Upper lobe of left lung (tissue), 6 donors: ENCODE measurements around the gene MRPS34. TPM values are rescaled to one million over a fixed set of nuclear protein-coding genes. Genes with fewer than 3 reads are reported as not detected.

Experiments
- ATAC-seq, 2 donors: fragments of 200-7000 bp; cut with Tn5 transposase; one replicate each; pipeline ENCODE4 v1.9.1; 2022; ENCODE audit warnings: mild to moderate bottlenecking in 2 of 2, moderate library complexity in 2 of 2; ENCODE audit not compliant: low FRiP score in 2 of 2
- DNase-seq, 2 donors: peaks; one replicate each; pipeline ENCODE4 v3.0.0-alpha.2; 2019 to 2020
- H3K27ac ChIP-seq, 4 donors: fragments of 200-600 bp; sonication (generic); one replicate each; pipeline ENCODE4 v1.5.1; 2016 to 2019
- H3K27me3 ChIP-seq, 4 donors: fragments of 200-600 bp; sonication (generic); one replicate each; pipeline ENCODE4 v1.5.1; 2017 to 2019
- H3K36me3 ChIP-seq, 4 donors: fragments of 200-600 bp; sonication (generic); one replicate each; pipeline ENCODE4 v1.5.1; 2016 to 2019
- H3K4me1 ChIP-seq, 4 donors: fragments of 200-600 bp; sonication (generic); one replicate each; pipeline ENCODE4 v1.5.1; 2018 to 2019
- H3K4me3 ChIP-seq, 4 donors: fragments of 200-600 bp; sonication (generic); one replicate each; pipeline ENCODE4 v1.5.1; 2017 to 2019; ENCODE audit warnings: mild to moderate bottlenecking in 2 of 4, moderate library complexity in 1 of 4
- H3K9me3 ChIP-seq, 4 donors: fragments of 200-600 bp; sonication (generic); one replicate each; pipeline ENCODE4 v1.5.1; 2018 to 2019
- CTCF ChIP-seq, 6 experiments: fragments of 450-650 bp in 4 of 6; fragments of 200-600 bp in 2 of 6; sonication (generic) in 2 of 6; IDR thresholded peaks; one replicate each; pipeline ENCODE4 v1.5.1; 2016 to 2019; ENCODE audit warnings: antibody characterized with exemption in 6 of 6
- EP300 ChIP-seq, 4 donors: sonication (generic); formaldehyde crosslinking; IDR thresholded peaks; one replicate each; pipeline ENCODE4 v1.5.1; 2017; ENCODE audit warnings: antibody characterized with exemption in 4 of 4, control low read depth in 2 of 4
- POLR2A ChIP-seq, 4 donors: fragments of 450-650 bp; IDR thresholded peaks; one replicate each; pipeline ENCODE4 v1.5.1; 2016 to 2017; ENCODE audit warnings: antibody characterized with exemption in 4 of 4, mild to moderate bottlenecking in 2 of 4
- POLR2AphosphoS5 ChIP-seq, 2 donors: sonication (generic); formaldehyde crosslinking; IDR thresholded peaks; one replicate each; pipeline ENCODE4 v1.5.1; 2017; ENCODE audit warnings: antibody characterized with exemption in 2 of 2
- WGBS, 2 donors: methylation state at CpG; one replicate each; pipeline ENCODE4 v1.1.5; 2017 to 2018; 5-methylcytosine and 5-hydroxymethylcytosine counted together
- total RNA-seq, 6 donors: library from RNA; depleted of rRNA in 4 of 6; stranded (reverse); fragments of >200 nt in 4 of 6; gene quantifications; one replicate each; pipeline versions ENCODE4 v1.1.0 to v1.2.1, GENCODE V29; 2016 to 2021
- donor health status: DM: no; HTN: no; CAD: no; lungs with moderate emphysema.
- donor health status: DM: no; HTN: yes; CAD: no; lungs with severe emphysema.

The MRPS34 gene
- total RNA-seq, 6 donors from 2014 or later = 49.2 to 91.7 (median 69.8) TPM

- 92 to 93% methylated on average over 28 to 30 of the region's 30 CpGs for WGBS, 2 donors
- DNase-seq (peak in 1 of 2 donors; percentile 79), ATAC-seq (no peak)
- no peaks in the 10 kb centered on the region for H3K4me1 ChIP-seq
- no peaks in the 10 kb centered on the region for H3K9me3 ChIP-seq
- TF ChIP-seq POLR2A (IDR thresholded peaks at IDR 0.05) (no peak), POLR2AphosphoS5 (IDR thresholded peaks at IDR 0.05) (no peak), EP300 (IDR thresholded peaks at IDR 0.05) (no peak), CTCF (IDR thresholded peaks at IDR 0.05) (no peak)
- no peaks in the 10 kb centered on the region for H3K27me3 ChIP-seq
- no peak overlapping the region for H3K27ac ChIP-seq
- H3K36me3 ChIP-seq = peaks cover 27 to 90% (median 82%) of the 10 kb centered on the region in 4 donors
- H3K4me3 ChIP-seq = no peak overlapping the region
These were observed 10.6 kb downstream of the MRPS34 start for GRCh38 chr16:1762196-1762878.

- H3K27ac ChIP-seq = no peak overlapping the region
- no peak for TF ChIP-seq CTCF (IDR thresholded peaks at IDR 0.05)
- TF ChIP-seq EP300 (IDR thresholded peaks at IDR 0.05) = no peak
- no peak for TF ChIP-seq POLR2A (IDR thresholded peaks at IDR 0.05)
- TF ChIP-seq POLR2AphosphoS5 (IDR thresholded peaks at IDR 0.05) = no peak
- no peaks in the 10 kb centered on the region for H3K9me3 ChIP-seq
- peaks cover 27 to 87% (median 77%) of the 10 kb centered on the region in 4 donors for H3K36me3 ChIP-seq
- H3K4me1 ChIP-seq = no peaks in the 10 kb centered on the region
- H3K4me3 ChIP-seq = no peak overlapping the region
- ATAC-seq (no peak), DNase-seq (peak in 1 of 2 donors; percentile 77)
- no peaks in the 10 kb centered on the region for H3K27me3 ChIP-seq
- 93 to 97% methylated on average over 9 to 12 of the region's 15 CpGs for WGBS, 2 donors
These were observed 11.2 kb downstream of the MRPS34 start for GRCh38 chr16:1761751-1762150.

- H3K9me3 ChIP-seq = no peaks in the 10 kb centered on the region
- WGBS, 2 donors = 91 to 92% methylated on average over 9 to 15 of the region's 15 CpGs
- ATAC-seq = no peak
- peak in 1 of 2 donors; percentile 57 for DNase-seq
- H3K4me1 ChIP-seq = no peaks in the 10 kb centered on the region
- H3K27me3 ChIP-seq = no peaks in the 10 kb centered on the region
- H3K27ac ChIP-seq = no peak overlapping the region
- TF ChIP-seq CTCF (IDR thresholded peaks at IDR 0.05) (no peak), POLR2A (IDR thresholded peaks at IDR 0.05) (no peak), EP300 (IDR thresholded peaks at IDR 0.05) (no peak), POLR2AphosphoS5 (IDR thresholded peaks at IDR 0.05) (no peak)
- H3K4me3 ChIP-seq = no peak overlapping the region
- H3K36me3 ChIP-seq = peaks cover 19 to 80% (median 71%) of the 10 kb centered on the region in 4 donors
These were observed 12.0 kb downstream of the MRPS34 start for GRCh38 chr16:1760911-1761310.

- Histone ChIP-seq H3K9me3 (no peaks in the 10 kb centered on the region), H3K27me3 (no peaks in the 10 kb centered on the region), H3K27ac (no peak overlapping the region), H3K4me3 (no peak overlapping the region), H3K4me1 (no peaks in the 10 kb centered on the region), H3K36me3 (peaks cover 17 to 73% (median 61%) of the 10 kb centered on the region in 4 donors)
- no peak for ATAC-seq
- 99 to 100% methylated on average over 8 to 13 of the region's 21 CpGs for WGBS, 2 donors
- TF ChIP-seq CTCF (IDR thresholded peaks at IDR 0.05) (no peak), POLR2AphosphoS5 (IDR thresholded peaks at IDR 0.05) (no peak), POLR2A (IDR thresholded peaks at IDR 0.05) (no peak), EP300 (IDR thresholded peaks at IDR 0.05) (no peak)
- peak in 1 of 2 donors; percentile 79 for DNase-seq
These were observed 13.4 kb downstream of the MRPS34 start for GRCh38 chr16:1759511-1759910.

- Histone ChIP-seq H3K36me3 (peaks cover 17 to 73% (median 59%) of the 10 kb centered on the region in 4 donors), H3K27me3 (no peaks in the 10 kb centered on the region), H3K9me3 (no peaks in the 10 kb centered on the region), H3K4me1 (no peaks in the 10 kb centered on the region), H3K27ac (no peak overlapping the region), H3K4me3 (no peak overlapping the region)
- DNase-seq (peak in 1 of 2 donors; percentile 60), ATAC-seq (no peak)
- TF ChIP-seq POLR2A (IDR thresholded peaks at IDR 0.05) (no peak), EP300 (IDR thresholded peaks at IDR 0.05) (no peak)
- 93 to 97% methylated on average over 16 to 18 of the region's 18 CpGs for WGBS, 2 donors
These were observed 14.0 kb downstream of the MRPS34 start for GRCh38 chr16:1758923-1759322.
